Suprapubic skin (tissue), 4 donors: Measurements from ENCODE around the gene PIGP.

Source experiments
- EP300 ChIP-seq: sonication (generic); formaldehyde crosslinking; IDR thresholded peaks from one replicate; pipeline ENCODE4 v1.6.1; 2017; ENCODE audit warnings: antibody characterized with exemption
- POLR2A ChIP-seq, 2 donors: fragments of 450-650 bp; IDR thresholded peaks; one replicate each; pipeline ENCODE4 v1.6.1; 2017; ENCODE audit warnings: antibody characterized with exemption in 2 of 2, mild to moderate bottlenecking in 2 of 2, moderate library complexity in 2 of 2
- POLR2AphosphoS5 ChIP-seq, 3 donors: sonication (generic); formaldehyde crosslinking; IDR thresholded peaks; one replicate each; pipeline ENCODE4 v1.6.1; 2017; ENCODE audit warnings: antibody characterized with exemption in 3 of 3
- TF ChIP-seq, protein P1 (sequence below), 2 donors: fragments of 200-600 bp in 1 of 2; fragments of 450-650 bp in 1 of 2; sonication (generic) in 1 of 2; IDR thresholded peaks; one replicate each; pipeline ENCODE4 v1.5.1; 2016 to 2019; ENCODE audit warnings: antibody characterized with exemption in 2 of 2, mild to moderate bottlenecking in 1 of 2, moderate library complexity in 1 of 2

DNA sequence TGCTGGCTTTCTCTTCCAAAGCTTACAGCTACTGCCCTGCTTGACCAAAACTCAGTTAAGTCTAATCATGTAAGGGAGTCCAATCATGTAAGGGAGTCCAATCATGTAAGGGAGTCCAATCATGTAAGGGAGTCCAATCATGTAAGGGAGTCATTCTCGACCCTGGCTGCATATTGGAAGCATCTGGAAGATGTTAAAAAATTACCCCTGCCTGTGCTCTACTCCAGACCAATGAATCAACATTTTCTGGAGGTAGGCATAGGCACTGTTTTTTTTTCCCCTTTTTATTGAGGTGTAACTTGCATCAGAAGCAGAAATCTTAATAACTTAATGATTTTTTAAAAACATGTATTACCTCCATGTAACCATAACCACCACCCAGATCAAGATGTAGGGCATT, 9.4 kb downstream of the PIGP start:
- TF ChIP-seq EP300 (no peak), POLR2A (IDR thresholded peaks at IDR 0.05) (no peak), POLR2AphosphoS5 (IDR thresholded peaks at IDR 0.05) (no peak)
- TF ChIP-seq, protein P1, sequence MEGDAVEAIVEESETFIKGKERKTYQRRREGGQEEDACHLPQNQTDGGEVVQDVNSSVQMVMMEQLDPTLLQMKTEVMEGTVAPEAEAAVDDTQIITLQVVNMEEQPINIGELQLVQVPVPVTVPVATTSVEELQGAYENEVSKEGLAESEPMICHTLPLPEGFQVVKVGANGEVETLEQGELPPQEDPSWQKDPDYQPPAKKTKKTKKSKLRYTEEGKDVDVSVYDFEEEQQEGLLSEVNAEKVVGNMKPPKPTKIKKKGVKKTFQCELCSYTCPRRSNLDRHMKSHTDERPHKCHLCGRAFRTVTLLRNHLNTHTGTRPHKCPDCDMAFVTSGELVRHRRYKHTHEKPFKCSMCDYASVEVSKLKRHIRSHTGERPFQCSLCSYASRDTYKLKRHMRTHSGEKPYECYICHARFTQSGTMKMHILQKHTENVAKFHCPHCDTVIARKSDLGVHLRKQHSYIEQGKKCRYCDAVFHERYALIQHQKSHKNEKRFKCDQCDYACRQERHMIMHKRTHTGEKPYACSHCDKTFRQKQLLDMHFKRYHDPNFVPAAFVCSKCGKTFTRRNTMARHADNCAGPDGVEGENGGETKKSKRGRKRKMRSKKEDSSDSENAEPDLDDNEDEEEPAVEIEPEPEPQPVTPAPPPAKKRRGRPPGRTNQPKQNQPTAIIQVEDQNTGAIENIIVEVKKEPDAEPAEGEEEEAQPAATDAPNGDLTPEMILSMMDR (IDR thresholded peaks at IDR 0.05) = no peak
